ENCODE results near the gene SLC38A7. TPM values are rescaled to one million over a fixed set of nuclear protein-coding genes. Genes with fewer than 3 reads are reported as not detected.
A peak's percentile ranks its signal among the peaks of the same experiment; 100 is the strongest.

The SLC38A7 gene
- total RNA-seq, 3 donors from 2014 or later, result 12.7 to 15.4 (median 13.1) TPM

GRCh38 chr16:58678716-58679115, 5.9 kb downstream of the SLC38A7 start:
- peak in 1 of 2 donors; percentile 61 for DNase-seq (ENCODE audit: low spot score in 2 of 2)
- no peak overlapping the region for H3K27ac ChIP-seq
- intact Hi-C loops (cut with DNase I; ENCODE audit: low total_unique reads), result no loop called here
- no peaks in the 10 kb centered on the region for H3K9me3 ChIP-seq
- H3K27me3 ChIP-seq, result no peaks in the 10 kb centered on the region
- H3K4me3 ChIP-seq, result no peak overlapping the region
- H3K36me3 ChIP-seq, result no peaks in the 10 kb centered on the region
- peaks cover 0 to 2% of the 10 kb centered on the region in 2 donors for H3K4me1 ChIP-seq
- no peak for TF ChIP-seq POLR2A (IDR thresholded peaks at IDR 0.05)
- no peak for TF ChIP-seq POLR2AphosphoS5 (IDR thresholded peaks at IDR 0.05)
- TF ChIP-seq CTCF (IDR thresholded peaks at IDR 0.05), result peak in 1 of 3 donors; percentile 11

- no peaks in the 10 kb centered on the region for H3K36me3 ChIP-seq
- no peak for DNase-seq (ENCODE audit: low spot score in 2 of 2)
- H3K4me1 ChIP-seq, result no peaks in the 10 kb centered on the region
- TF ChIP-seq POLR2A (IDR thresholded peaks at IDR 0.05), result no peak
- TF ChIP-seq CTCF (IDR thresholded peaks at IDR 0.05), result no peak
- no peak for TF ChIP-seq POLR2AphosphoS5 (IDR thresholded peaks at IDR 0.05)
- H3K4me3 ChIP-seq, result no peak overlapping the region
- H3K27ac ChIP-seq, result no peak overlapping the region
- intact Hi-C loops (cut with DNase I; ENCODE audit: low total_unique reads), result no loop called here
- no peaks in the 10 kb centered on the region for H3K9me3 ChIP-seq
- no peaks in the 10 kb centered on the region for H3K27me3 ChIP-seq
These were observed 6.3 kb downstream of the SLC38A7 start for GRCh38 chr16:58678269-58678668.

GRCh38 chr16:58670946-58671583, 13.5 kb downstream of the SLC38A7 start:
- no peak for DNase-seq (ENCODE audit: low spot score in 2 of 2)
- intact Hi-C loops (cut with DNase I; ENCODE audit: low total_unique reads), result no loop called here
- Histone ChIP-seq H3K4me3 (no peak overlapping the region), H3K36me3 (no peaks in the 10 kb centered on the region), H3K27ac (no peak overlapping the region), H3K27me3 (no peaks in the 10 kb centered on the region), H3K9me3 (no peaks in the 10 kb centered on the region), H3K4me1 (no peaks in the 10 kb centered on the region)
- TF ChIP-seq POLR2AphosphoS5 (IDR thresholded peaks at IDR 0.05) (no peak), POLR2A (IDR thresholded peaks at IDR 0.05) (no peak), CTCF (IDR thresholded peaks at IDR 0.05) (no peak)

GRCh38 chr16:58670177-58670576, 14.4 kb downstream of the SLC38A7 start:
- Histone ChIP-seq H3K27me3 (no peaks in the 10 kb centered on the region), H3K9me3 (no peaks in the 10 kb centered on the region), H3K36me3 (no peaks in the 10 kb centered on the region), H3K4me3 (no peak overlapping the region), H3K4me1 (no peaks in the 10 kb centered on the region), H3K27ac (no peak overlapping the region)
- intact Hi-C loops (cut with DNase I; ENCODE audit: low total_unique reads), result no loop called here
- DNase-seq (ENCODE audit: low spot score in 2 of 2), result no peak
- TF ChIP-seq CTCF (IDR thresholded peaks at IDR 0.05), result no peak
- TF ChIP-seq POLR2A (IDR thresholded peaks at IDR 0.05), result no peak

- intact Hi-C loops (cut with DNase I; ENCODE audit: low total_unique reads), result no loop called here
These were observed 19.4 kb downstream of the SLC38A7 start for GRCh38 chr16:58665200-58665599.

More at GRCh38 chr16:58665200-58665599, 19.4 kb downstream of the SLC38A7 start:
- TF ChIP-seq POLR2AphosphoS5 (IDR thresholded peaks at IDR 0.05) (no peak), POLR2A (IDR thresholded peaks at IDR 0.05) (no peak), CTCF (IDR thresholded peaks at IDR 0.05) (no peak)
- Histone ChIP-seq H3K4me3 (no peak overlapping the region), H3K9me3 (no peaks in the 10 kb centered on the region), H3K27me3 (no peaks in the 10 kb centered on the region), H3K27ac (no peak overlapping the region), H3K4me1 (no peaks in the 10 kb centered on the region), H3K36me3 (no peaks in the 10 kb centered on the region)
- no peak for DNase-seq (ENCODE audit: low spot score in 2 of 2)

All from breast epithelium (tissue), 4 donors.